Measurements from ENCODE around the gene SYT11.

DNA sequence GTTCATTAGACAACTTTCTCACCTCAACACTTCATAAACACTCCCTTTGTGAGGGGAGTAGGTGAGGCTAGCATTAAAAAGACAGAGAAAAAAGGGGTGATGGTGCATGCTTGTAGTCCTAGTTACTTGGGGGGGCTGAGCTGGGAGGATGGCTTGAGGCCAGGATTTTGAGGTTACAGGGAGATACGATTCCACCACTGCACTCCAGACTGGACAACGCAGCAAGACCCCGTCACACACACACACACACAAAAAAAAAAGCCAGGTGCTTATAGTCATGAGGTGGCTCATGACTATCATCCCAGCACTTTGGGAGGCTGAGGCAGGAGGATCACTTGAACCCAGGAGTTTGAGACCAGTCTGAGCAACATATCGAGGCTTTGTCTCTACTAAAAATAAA, 31.9 kb upstream of the SYT11 start:
- TF ChIP-seq, protein P1, sequence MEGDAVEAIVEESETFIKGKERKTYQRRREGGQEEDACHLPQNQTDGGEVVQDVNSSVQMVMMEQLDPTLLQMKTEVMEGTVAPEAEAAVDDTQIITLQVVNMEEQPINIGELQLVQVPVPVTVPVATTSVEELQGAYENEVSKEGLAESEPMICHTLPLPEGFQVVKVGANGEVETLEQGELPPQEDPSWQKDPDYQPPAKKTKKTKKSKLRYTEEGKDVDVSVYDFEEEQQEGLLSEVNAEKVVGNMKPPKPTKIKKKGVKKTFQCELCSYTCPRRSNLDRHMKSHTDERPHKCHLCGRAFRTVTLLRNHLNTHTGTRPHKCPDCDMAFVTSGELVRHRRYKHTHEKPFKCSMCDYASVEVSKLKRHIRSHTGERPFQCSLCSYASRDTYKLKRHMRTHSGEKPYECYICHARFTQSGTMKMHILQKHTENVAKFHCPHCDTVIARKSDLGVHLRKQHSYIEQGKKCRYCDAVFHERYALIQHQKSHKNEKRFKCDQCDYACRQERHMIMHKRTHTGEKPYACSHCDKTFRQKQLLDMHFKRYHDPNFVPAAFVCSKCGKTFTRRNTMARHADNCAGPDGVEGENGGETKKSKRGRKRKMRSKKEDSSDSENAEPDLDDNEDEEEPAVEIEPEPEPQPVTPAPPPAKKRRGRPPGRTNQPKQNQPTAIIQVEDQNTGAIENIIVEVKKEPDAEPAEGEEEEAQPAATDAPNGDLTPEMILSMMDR (IDR thresholded peaks at IDR 0.05; ENCODE audit: low read depth, low read length, missing input control) = no peak
- TF ChIP-seq SP1 (IDR thresholded peaks at IDR 0.05) (no peak), EGR1 (IDR thresholded peaks at IDR 0.05; ENCODE audit: low read depth in 2 of 2) (no peak), RAD21 (IDR thresholded peaks at IDR 0.05) (no peak), FOXA2 (IDR thresholded peaks at IDR 0.05) (no peak), NR2F2 (IDR thresholded peaks at IDR 0.05) (no peak)
- TF ChIP-seq, protein P2, sequence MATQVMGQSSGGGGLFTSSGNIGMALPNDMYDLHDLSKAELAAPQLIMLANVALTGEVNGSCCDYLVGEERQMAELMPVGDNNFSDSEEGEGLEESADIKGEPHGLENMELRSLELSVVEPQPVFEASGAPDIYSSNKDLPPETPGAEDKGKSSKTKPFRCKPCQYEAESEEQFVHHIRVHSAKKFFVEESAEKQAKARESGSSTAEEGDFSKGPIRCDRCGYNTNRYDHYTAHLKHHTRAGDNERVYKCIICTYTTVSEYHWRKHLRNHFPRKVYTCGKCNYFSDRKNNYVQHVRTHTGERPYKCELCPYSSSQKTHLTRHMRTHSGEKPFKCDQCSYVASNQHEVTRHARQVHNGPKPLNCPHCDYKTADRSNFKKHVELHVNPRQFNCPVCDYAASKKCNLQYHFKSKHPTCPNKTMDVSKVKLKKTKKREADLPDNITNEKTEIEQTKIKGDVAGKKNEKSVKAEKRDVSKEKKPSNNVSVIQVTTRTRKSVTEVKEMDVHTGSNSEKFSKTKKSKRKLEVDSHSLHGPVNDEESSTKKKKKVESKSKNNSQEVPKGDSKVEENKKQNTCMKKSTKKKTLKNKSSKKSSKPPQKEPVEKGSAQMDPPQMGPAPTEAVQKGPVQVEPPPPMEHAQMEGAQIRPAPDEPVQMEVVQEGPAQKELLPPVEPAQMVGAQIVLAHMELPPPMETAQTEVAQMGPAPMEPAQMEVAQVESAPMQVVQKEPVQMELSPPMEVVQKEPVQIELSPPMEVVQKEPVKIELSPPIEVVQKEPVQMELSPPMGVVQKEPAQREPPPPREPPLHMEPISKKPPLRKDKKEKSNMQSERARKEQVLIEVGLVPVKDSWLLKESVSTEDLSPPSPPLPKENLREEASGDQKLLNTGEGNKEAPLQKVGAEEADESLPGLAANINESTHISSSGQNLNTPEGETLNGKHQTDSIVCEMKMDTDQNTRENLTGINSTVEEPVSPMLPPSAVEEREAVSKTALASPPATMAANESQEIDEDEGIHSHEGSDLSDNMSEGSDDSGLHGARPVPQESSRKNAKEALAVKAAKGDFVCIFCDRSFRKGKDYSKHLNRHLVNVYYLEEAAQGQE (IDR thresholded peaks at IDR 0.05) = no peak
- TF ChIP-seq, protein P3, sequence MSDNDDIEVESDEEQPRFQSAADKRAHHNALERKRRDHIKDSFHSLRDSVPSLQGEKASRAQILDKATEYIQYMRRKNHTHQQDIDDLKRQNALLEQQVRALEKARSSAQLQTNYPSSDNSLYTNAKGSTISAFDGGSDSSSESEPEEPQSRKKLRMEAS (IDR thresholded peaks at IDR 0.05) = no peak
- TF ChIP-seq, protein P4, sequence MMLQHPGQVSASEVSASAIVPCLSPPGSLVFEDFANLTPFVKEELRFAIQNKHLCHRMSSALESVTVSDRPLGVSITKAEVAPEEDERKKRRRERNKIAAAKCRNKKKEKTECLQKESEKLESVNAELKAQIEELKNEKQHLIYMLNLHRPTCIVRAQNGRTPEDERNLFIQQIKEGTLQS (IDR thresholded peaks at IDR 0.05) = no peak
